IPS DF 4.7 (cell line): ENCODE measurements around the gene DTYMK.

Experiments used
- DNase-seq: peaks from one replicate; pipeline ENCODE4 v3.0.0-alpha.2; 2013; ENCODE audit warnings: low spot score; ENCODE audit errors: extremely low read depth

Gene DTYMK

DNA sequence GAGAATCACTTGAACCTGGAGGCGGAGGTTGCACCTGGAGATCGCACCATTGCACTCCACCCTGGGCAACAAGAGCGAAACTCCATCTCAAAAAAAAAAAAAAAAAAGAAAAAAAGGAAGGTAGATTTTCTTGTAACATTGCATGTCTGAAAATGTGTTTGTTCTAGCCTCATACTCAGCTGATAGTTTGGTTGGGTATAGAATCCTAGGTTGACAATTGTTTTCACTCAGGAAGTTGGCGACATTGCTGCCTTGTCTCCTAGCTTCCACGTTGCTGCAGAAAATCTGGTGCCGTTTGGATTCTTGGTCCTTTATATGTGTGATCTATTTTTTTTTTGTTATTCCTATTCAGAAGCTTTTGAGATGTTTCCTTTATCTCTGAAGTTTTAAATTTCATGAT, 19.9 kb upstream of the DTYMK start:
- no peak for DNase-seq

DNA sequence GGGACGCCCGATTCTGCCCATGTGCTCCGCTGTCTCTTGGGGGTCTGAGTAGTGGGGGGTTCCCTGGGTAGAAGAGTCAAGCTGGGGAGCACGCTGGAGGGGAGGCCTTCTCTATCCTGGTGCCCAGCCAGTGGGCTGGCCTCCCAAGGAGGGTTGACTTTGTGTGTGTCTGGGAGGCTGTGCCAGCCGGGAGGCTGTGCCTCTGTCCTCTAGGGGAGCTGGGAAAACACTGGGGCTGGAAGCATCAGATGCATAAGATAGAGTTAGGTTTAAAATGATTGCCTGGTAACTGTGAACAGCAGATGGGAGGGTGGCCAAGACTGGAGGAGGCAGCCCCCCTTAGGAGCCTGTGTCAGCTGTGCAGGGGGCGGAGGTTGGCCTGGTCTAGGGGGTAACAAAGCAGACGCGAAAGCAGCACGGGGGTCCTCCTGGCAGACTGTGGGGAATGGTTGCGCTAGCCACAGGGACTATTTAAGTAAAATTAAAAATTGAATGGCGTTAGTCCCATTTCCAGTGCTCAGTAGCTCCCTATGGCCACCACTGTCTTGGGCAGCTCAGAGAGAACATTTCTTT, 16.5 kb upstream of the DTYMK start:
- DNase-seq = no peak

GRCh38 chr2:241702155-241703031, 15.8 kb upstream of the DTYMK start:
- no peak for DNase-seq

DNA sequence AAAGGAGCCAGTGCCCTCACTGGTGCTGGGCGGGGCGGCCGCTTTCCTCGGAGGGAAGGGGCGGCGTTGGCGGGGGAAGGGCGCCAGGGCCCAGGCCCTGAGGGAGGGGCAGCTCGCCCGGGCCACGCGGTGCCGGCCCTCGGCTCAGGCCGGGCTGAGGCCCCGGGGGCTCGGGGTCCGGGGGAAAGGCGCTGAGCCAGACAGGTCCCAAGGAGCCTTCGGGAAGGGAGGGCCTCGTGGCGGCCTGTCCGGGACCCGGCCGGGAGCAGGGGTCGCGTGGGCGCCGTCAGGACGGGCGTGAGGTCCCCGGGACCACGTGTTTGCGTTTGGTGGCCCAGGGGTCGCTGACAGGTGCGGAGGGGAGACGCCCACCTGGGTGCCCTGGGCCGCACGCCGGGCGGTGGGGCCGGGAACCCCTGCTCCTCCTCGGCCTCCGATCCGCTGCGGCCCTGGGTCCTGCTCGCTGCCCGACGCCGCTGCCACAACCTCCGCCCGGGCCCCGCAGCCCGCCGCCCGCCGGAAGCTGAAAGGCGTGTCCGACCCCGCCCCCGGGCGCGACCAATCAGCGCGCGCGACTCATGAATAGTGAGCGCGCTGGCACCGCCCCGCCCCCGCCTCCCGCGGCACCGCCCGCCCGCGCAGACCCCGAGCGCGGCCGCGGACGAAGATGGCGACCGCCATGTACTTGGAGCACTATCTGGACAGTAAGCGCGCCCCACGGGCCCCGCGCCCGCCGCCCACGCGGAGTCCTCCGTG, 15.0 kb upstream of the DTYMK start, which contains the start of gene ING5:
TSS of gene ING5 (plus strand) at position 641 of the 756 bp plus-strand sequence. CDS start at position 668, 27 bp downstream.
- no peak for DNase-seq

- DNase-seq = no peak
Measured at GRCh38 chr2:241701149-241701398, 14.5 kb upstream of the DTYMK start.

DNA sequence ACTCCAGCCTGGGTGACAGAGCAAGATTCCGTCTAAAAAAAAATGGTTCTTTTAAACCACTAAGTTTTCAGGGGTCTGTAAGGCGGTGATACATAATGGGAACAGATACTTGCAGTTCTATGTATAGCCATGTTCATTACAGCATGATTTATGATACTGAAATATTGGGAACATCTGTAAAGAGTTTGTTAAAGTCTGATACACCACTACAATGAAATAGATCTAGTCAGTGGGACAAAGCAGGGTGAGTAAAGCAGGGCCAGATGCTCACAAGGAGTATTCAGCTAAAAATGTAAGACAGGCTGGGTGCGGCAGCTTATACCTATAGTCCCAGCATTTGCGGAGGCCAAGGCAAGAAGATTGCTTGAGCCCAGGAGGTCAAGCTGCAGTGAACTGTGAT, 9.0 kb upstream of the DTYMK start:
- no peak for DNase-seq

GRCh38 chr2:241692448-241692847, 5.8 kb upstream of the DTYMK start:
- DNase-seq = no peak

DNA sequence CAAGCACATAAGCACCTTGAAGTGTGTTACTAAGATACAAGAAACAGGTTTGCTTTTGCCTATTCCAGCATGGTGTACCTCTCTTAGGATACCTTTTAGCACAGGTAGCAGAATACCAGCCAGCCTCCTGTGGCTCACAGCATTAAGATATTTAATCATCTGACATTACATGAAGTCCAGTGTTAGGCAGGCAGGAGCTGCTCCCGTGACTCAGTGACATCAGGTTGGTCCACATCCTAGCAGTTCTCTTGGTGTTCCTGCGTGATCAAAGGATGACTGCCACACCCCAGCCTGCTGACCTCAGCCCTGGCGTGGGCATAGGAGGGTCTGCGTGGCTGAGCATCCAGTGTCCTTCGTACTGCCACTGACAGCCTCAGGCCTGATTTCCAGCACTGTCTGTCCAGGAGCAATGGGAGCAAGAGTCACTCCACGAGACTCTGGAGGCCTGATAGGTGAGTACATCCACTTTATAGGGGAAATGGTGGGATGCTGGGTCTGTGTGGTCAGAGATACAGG, 3.6 kb upstream of the DTYMK start:
- no peak for DNase-seq

- DNase-seq = no peak
Measured at GRCh38 chr2:241689306-241689705, 2.7 kb upstream of the DTYMK start.

GRCh38 chr2:241686324-241686649, 328 bp downstream of the DTYMK start:
- no peak for DNase-seq

- no peak for DNase-seq
Measured at GRCh38 chr2:241680827-241681599, 5.6 kb downstream of the DTYMK start.

- DNase-seq = no peak
Measured at GRCh38 chr2:241680044-241680443, 6.6 kb downstream of the DTYMK start.

DNA sequence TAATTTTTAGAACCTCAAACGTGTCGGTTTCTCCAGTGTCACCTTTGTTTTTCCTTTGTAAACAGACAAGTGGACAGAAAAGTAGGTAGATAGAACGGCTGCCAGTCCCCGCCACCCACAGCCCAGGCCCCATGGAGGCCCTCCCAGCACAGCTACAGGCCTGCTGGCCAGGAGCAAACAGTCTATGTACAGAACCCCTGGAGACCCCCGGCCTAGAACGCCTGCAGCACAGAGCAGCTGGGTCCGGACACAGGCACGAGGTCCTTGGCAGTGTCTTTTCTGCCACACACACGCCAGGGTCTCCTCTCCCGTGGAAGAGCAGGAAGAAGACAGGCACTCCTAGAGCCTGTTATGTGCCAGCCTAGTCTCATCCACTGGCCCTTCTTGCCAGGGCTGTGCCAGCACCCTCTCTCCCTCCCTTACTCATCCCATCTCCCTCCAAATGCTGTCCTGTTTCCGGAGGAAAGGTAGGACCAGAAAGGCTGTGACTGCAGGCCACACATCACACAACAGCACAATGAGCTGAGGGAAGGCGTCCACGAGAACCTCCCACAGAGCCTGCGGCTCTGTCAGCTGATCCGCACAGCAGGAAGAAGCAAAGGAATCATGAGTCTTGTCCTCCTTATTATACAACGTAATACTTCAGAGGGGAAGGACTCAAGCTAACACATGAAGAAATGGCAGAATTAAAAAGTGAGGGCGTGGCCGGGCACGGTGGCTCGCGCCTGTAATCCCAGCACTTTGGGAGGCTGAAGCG, 7.7 kb downstream of the DTYMK start:
- no peak for DNase-seq

GRCh38 chr2:241678307-241678706, 8.3 kb downstream of the DTYMK start:
- no peak for DNase-seq

GRCh38 chr2:241677392-241677791, 9.2 kb downstream of the DTYMK start:
- no peak for DNase-seq

- no peak for DNase-seq
Measured at GRCh38 chr2:241676665-241677064, 9.9 kb downstream of the DTYMK start.

GRCh38 chr2:241675885-241676284, 10.7 kb downstream of the DTYMK start:
- no peak for DNase-seq

- no peak for DNase-seq
Measured at GRCh38 chr2:241673797-241674725, 12.6 kb downstream of the DTYMK start.

- DNase-seq = no peak
Measured at GRCh38 chr2:241673189-241673663, 13.4 kb downstream of the DTYMK start.
